Memory B cell (primary cell): ENCODE data around the gene ZACN.
A peak's percentile ranks its signal among the peaks of the same experiment; 100 is the strongest.

ENCODE experiments used
- ATAC-seq: fragments of 150-1000 bp; cut with Tn5 transposase; 2 replicates; pipeline ENCODE4 v1.10.0; 2021; ENCODE audit warnings: low read depth, mild to moderate bottlenecking, moderate library complexity
- DNase-seq, 2 donors: peaks; one replicate each; pipeline ENCODE4 v3.0.0; 2022; ENCODE audit warnings: low spot score in 2 of 2
- H3K27ac Mint-ChIP-seq: one replicate; pipeline ENCODE4 v1.8.0; 2022; ENCODE audit warnings: mild to moderate bottlenecking, moderate library complexity, mixed read lengths
- H3K27me3 Mint-ChIP-seq: one replicate; pipeline ENCODE4 v1.8.0; 2022; ENCODE audit warnings: mixed read lengths
- H3K36me3 Mint-ChIP-seq: one replicate; pipeline ENCODE4 v1.8.0; 2022; ENCODE audit warnings: mild to moderate bottlenecking, mixed read lengths
- H3K4me1 Mint-ChIP-seq: one replicate; pipeline ENCODE4 v1.8.0; 2022; ENCODE audit warnings: mixed read lengths
- H3K4me3 Mint-ChIP-seq: one replicate; pipeline ENCODE4 v1.8.0; 2022; ENCODE audit warnings: mild to moderate bottlenecking, moderate library complexity, mixed read lengths
- H3K9me3 Mint-ChIP-seq: one replicate; pipeline ENCODE4 v1.8.0; 2022; ENCODE audit warnings: mixed read lengths

Gene ZACN

DNA sequence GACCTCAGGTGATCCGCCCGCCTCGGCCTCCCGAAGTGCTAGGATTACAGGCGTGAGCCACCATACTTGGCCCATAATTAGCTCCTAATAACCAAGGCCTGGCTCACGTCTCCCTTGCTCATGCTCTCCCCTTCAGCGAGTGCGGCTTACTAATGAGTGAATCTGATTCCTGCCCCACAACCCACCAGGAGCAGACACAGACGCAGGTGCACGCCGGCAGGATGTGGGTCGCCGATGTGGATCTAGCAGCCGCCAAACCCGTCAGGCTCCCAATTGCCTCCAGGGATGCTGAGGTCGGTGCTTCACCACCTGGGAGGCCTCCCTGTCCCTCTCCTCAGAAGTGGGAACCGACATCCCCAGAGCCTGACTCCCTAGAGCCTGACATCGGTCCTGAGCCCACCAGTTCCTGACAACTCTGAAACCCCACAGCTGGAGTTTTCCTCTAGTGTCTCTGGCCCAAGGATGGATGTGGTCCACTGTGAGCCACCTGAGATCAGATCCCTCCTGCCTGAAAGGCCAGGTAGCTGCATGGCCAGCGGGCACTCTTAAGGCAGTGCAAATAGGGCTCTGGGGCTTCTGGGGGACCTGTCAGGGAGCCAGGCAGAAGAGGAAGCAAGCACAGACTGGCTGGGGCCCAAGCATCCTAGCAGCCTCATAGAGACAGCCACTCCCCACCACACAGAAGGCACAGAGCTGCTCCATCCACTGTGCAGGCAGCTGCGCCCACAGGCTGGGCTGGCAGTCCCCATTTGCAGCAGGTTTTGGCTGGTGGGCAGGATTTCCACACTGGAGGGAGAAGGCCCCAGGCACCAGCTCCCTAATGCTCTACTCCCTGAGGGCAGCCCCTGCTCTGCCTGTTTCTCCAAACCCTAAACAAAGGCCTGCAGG lies 13.8 kb downstream of the ZACN start:
- peaks cover 3% of the 10 kb centered on the region for H3K4me1 Mint-ChIP-seq
- no peak for ATAC-seq
- DNase-seq, result no peak
- peaks cover 27% of the 10 kb centered on the region for H3K36me3 Mint-ChIP-seq
- H3K9me3 Mint-ChIP-seq, result no peaks in the 10 kb centered on the region
- H3K27ac Mint-ChIP-seq, result no peak overlapping the region
- H3K27me3 Mint-ChIP-seq, result no peaks in the 10 kb centered on the region
- H3K4me3 Mint-ChIP-seq, result no peak overlapping the region

DNA sequence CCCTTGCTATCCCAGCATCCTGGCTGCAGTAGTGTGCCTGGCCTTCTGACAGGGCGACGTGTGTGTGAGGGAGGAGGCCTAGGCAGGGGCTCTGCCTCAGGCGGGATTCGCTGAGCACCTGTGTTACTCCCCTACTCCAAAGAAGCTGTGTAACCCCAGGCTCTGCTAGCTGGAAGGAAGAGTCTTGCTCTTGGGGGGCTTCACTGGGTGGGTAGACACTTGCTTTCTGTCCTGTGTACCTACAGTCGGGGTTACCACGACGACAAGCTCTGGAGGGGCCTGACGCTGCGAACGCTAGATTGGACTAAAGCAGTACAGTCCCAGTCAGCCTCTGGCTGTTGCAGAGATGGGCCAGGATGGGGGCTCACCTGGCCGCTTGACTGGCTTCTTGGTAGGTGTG lies 15.1 kb downstream of the ZACN start:
- H3K36me3 Mint-ChIP-seq, result peaks cover 26% of the 10 kb centered on the region

DNA sequence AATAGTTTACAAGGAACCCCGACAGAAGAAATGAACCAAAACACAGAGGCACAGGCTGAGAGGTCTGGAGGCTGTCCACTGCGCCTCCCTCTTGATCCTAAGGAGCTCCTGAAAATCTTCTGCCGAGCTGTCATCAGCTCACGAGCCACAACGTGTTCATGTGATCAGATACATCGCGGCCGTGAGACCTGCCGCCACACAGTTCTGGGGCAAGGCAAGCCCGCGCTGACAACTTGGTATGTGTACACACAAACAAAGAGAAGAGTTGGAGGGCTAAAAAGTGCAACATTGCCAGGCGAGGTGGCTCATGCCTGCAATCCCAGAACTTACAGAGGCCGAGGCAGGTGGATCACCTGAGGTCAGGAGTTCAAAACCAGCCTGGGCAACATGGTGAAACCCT lies 17.0 kb downstream of the ZACN start:
- H3K27me3 Mint-ChIP-seq, result no peaks in the 10 kb centered on the region
- H3K9me3 Mint-ChIP-seq, result no peaks in the 10 kb centered on the region
- peaks cover 5% of the 10 kb centered on the region for H3K4me1 Mint-ChIP-seq
- H3K36me3 Mint-ChIP-seq, result peaks cover 29% of the 10 kb centered on the region
- no peak overlapping the region for H3K4me3 Mint-ChIP-seq
- DNase-seq, result no peak
- no peak for ATAC-seq
- no peak overlapping the region for H3K27ac Mint-ChIP-seq

More for the DNA sequence above, 15.1 kb downstream of the ZACN start:
- H3K4me1 Mint-ChIP-seq, result peaks cover 3% of the 10 kb centered on the region
- ATAC-seq, result no peak
- no peaks in the 10 kb centered on the region for H3K9me3 Mint-ChIP-seq
- no peak overlapping the region for H3K27ac Mint-ChIP-seq
- no peaks in the 10 kb centered on the region for H3K27me3 Mint-ChIP-seq
- H3K4me3 Mint-ChIP-seq, result no peak overlapping the region
- DNase-seq, result no peak

DNA sequence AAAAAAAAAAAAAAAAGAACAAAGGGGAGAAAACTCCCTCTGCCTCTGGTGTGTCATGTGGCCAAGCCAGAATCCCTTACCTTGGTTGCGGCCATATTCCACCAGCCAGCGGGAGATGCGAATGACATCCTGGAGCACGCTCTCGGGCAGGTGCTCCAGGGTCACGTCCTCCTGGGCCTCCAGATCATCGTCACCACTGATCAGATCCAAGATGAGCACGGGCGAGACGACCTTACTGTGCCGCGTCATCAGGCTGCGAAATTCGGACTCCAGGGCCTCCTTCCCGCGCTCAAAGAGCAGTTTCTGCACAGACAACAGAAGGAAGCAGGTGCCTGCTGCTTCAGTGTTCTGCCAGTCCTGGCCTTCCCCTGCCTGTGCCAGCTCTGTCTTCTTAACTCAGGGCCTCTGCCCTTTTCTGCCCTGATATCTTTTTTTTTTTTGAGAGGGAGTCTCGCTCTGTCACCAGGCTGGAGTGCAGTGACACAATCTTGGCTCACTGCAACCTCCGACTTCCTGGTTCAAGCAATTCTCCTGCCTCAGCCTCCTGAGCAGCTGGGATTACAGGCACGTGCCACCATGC lies 18.8 kb downstream of the ZACN start:
- ATAC-seq, result no peak
- Mint-ChIP-seq H3K4me3 (no peak overlapping the region), H3K4me1 (peaks cover 7% of the 10 kb centered on the region), H3K9me3 (no peaks in the 10 kb centered on the region), H3K36me3 (peaks cover 28% of the 10 kb centered on the region), H3K27me3 (no peaks in the 10 kb centered on the region), H3K27ac (no peak overlapping the region)
- no peak for DNase-seq

DNA sequence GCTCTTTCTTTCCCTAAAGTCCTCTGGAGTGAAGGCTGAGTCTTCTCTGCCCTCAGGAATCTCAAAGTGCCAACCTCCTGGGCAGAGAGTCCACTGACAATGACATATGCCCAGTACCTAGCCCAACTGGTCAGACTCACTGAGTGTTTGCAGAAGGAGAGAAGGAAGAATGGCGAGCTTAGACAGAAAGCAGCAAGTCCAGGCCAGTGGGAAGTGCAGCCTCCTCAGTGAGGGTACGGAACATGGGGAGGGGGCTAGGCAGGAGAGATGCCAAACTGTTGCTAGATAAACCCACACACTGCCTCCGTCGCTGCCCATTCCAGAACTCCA lies 23.9 kb downstream of the ZACN start:
- Mint-ChIP-seq H3K4me1 (peaks cover 15% of the 10 kb centered on the region), H3K4me3 (peak overlapping the region; percentile 95), H3K9me3 (no peaks in the 10 kb centered on the region), H3K36me3 (peaks cover 15% of the 10 kb centered on the region), H3K27ac (peak overlapping the region; percentile 96), H3K27me3 (no peaks in the 10 kb centered on the region)
- no peak for DNase-seq
- ATAC-seq, result no peak

DNA sequence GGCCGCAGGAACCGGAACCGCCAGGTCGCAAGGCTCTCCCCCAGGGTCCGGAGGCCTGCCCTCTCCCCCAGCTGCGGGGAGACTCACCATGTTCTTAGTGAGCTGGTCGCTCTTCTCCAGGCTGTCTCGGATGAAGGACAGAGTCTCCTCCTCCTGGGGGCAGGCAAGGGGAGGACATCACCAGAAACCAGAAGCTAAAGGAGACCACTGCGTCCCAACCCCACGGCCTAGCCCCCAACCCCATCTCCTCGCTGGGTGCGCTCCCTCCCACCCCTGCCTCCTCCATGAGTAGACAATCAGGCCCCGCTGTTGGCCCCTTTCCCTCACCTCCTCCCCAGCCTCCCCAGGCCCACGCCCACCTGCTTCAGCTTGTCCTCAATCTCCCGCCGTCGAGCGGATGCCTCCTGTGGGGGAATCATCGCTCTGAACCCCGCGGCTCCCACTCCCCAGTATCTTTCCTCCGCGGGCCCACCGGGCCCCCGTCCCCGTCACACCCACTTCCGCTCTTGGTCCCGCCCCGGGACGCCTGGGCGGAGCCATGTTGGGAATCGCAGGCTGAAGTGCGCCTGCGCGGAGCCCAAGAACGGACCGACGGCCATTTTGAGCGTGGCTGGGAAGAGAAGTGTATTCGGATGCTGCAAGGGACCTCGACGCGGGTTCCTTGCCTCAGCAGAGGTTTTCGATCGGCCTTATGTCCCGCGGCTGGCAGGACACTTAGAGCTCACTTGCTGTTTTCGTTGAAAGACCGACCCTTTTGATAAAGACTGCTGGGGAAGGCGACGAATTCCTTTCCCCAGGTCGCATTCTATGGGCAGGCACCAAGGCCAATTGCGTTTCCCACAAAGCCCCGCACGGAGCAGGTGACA lies 24.5 kb downstream of the ZACN start, which contains the start of gene EXOC7:
TSS of gene EXOC7 (minus strand) at position 514 of the 866 bp plus-strand sequence. CDS start at position 419, 95 bp downstream.
- Mint-ChIP-seq H3K4me3 (peak within 1 kb of the TSS; percentile 95), H3K9me3 (no peaks in the 10 kb centered on the region), H3K27ac (peak within 1 kb of the TSS; percentile 96), H3K27me3 (no peaks in the 10 kb centered on the region), H3K4me1 (peaks cover 15% of the 10 kb centered on the region), H3K36me3 (peaks cover 14% of the 10 kb centered on the region)
- peak; percentile 90 to 92 for DNase-seq
- ATAC-seq, result peak; percentile 94

DNA sequence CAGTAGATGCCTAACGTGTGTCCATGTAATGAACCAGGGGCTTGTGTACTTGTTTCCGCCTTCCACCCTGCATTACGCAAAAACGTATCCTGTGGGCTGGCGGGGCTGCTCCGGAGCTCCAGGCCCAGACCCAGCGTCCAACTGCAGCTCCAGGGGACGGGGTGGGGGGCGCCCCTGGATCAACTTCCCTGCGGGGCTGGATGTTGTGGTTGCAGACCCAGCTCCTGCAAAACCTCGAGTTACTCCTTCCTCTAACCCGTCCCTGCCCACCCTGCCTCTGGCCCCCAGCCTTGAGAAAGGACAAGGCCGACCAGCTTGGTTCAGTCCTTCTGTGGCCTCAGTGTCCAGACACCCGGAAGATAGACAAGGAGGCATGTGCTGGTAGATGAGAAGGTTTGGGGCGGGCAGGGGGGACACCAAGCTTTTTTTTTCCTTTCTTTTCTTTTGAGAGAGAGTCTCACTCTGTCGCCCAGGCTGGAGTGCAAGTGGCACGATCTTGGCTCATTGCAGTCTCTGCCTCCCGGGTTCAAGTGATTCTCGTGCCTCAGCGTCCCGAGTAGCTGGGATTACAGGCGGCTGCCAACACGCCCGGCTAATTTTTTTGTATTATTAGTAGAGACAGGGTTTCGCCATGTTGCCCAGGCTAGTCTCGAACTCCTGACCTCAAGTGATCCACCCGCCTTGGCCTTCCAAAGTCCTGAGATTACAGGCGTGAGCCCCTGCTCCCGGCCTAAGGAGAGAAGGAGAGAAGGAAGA lies 25.3 kb downstream of the ZACN start:
- Mint-ChIP-seq H3K27me3 (no peaks in the 10 kb centered on the region), H3K4me1 (peaks cover 15% of the 10 kb centered on the region), H3K36me3 (peaks cover 11% of the 10 kb centered on the region), H3K27ac (peak overlapping the region; percentile 96), H3K9me3 (no peaks in the 10 kb centered on the region), H3K4me3 (peak overlapping the region; percentile 95)
- ATAC-seq, result no peak
- peak in 1 of 2 donors; percentile 20 for DNase-seq

DNA sequence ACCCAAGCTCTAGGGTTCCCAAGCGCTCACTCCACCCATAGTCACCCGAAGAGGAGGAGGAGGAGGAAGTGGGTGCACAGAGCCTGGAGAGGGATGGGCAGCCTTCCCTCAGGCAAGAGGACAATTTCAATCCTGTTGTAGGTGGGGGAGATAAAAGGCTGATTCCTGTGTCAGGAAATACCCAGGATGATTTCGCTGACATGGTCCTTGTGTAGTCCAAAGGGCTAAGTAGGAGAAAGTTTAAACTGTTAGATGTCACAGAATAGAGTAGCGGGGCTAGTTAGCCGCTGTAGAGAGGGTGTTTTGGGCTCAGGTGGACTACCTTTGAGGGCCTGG lies 25.9 kb downstream of the ZACN start:
- DNase-seq (no peak), ATAC-seq (no peak)
- H3K27me3 Mint-ChIP-seq, result no peaks in the 10 kb centered on the region
- H3K4me3 Mint-ChIP-seq, result peak overlapping the region; percentile 60
- peaks cover 9% of the 10 kb centered on the region for H3K36me3 Mint-ChIP-seq
- H3K9me3 Mint-ChIP-seq, result no peaks in the 10 kb centered on the region
- peaks cover 15% of the 10 kb centered on the region for H3K4me1 Mint-ChIP-seq
- H3K27ac Mint-ChIP-seq, result no peak overlapping the region

DNA sequence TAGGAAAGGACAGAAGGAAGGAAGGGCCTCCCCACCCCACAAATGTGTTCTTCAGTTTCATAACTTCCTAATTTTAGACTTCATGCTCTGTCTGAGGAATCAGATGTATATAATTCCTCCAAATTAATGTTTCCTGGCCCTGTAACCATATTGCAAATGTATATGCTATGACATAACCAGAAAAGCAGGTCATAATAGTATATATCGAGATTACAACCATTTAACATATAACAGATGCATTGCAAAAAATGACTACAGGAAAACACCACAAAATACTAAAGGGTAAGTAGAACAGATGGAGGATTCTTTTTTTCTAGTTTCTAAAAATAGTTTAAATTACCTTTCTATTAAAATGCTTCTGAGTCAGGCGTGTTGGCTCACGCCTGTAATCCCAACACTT lies 27.7 kb downstream of the ZACN start:
- Mint-ChIP-seq H3K9me3 (no peaks in the 10 kb centered on the region), H3K36me3 (no peaks in the 10 kb centered on the region), H3K4me1 (peaks cover 9% of the 10 kb centered on the region), H3K27ac (no peak overlapping the region), H3K4me3 (no peak overlapping the region), H3K27me3 (no peaks in the 10 kb centered on the region)
- ATAC-seq (no peak), DNase-seq (no peak)

DNA sequence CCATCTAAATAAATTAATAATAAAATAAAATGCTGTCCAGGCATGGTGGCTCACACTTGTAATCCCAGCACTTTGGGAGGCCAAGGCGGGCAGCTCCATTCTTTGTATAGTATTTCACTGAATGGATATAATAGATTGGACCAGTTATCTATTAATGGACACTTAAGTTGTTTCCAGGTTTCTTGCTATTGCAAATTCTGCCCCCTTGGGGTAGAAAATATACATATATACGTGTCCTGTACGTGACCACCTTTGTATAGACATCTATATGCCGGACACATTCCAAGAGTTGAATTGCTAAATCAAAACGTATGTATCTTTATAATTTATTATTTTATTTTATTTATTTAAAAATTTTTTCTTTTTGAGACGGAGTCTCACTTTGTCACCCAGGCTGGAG lies 28.5 kb downstream of the ZACN start:
- peaks cover 9% of the 10 kb centered on the region for H3K4me1 Mint-ChIP-seq
- H3K27ac Mint-ChIP-seq, result no peak overlapping the region
- no peaks in the 10 kb centered on the region for H3K36me3 Mint-ChIP-seq
- no peaks in the 10 kb centered on the region for H3K9me3 Mint-ChIP-seq
- ATAC-seq (no peak), DNase-seq (no peak)
- H3K4me3 Mint-ChIP-seq, result no peak overlapping the region
- H3K27me3 Mint-ChIP-seq, result no peaks in the 10 kb centered on the region

DNA sequence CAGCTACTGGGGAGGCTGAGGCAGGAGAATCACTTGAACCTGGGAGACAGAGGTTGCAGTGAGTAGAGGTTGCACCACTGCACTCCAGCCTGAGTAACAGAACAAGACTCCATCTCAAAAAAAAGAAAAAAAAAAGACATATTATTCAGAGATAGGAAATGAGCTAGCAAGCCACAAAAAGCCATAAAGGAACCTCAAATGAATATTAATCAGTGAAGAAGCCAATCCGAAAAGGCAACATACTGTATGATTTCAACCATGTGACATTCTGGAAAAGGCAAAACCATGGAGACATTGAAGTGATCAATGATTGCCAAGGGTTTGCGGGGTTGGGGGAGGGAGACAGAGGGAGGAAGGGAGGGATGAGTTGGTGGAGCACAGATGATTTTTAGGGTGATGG lies 33.0 kb downstream of the ZACN start:
- Mint-ChIP-seq H3K4me3 (no peak overlapping the region), H3K36me3 (peaks cover 2% of the 10 kb centered on the region), H3K27ac (no peak overlapping the region), H3K4me1 (no peaks in the 10 kb centered on the region), H3K9me3 (no peaks in the 10 kb centered on the region), H3K27me3 (no peaks in the 10 kb centered on the region)
- no peak for ATAC-seq
- no peak for DNase-seq

DNA sequence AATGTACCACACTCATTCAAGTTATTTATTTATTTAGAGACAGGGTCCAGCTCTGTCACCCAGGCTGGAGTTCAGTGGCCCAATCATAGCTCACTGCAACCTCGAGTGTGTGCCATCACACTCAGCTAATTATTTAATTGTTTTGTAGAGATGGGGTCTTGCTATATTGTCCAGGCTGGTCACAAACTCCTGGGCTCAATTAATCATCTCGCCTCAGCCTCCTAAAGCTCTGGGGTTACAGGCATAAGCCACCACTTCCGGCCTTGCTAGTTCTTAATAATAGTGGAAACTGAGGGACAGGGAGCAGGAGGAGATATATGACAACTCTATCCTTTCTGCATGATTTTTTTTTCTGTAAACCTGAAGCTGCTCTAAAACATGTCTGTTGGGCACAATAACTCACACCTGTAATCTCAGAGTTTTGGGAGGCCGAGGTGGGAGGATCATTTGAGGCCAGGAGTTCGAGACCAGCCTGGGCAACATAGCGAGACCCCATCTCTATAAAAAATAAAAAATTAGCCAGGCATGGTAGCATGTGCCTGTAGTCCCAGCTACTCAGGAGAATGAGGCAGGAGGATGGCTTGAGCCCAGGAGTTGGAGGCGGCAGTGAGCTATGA lies 36.3 kb downstream of the ZACN start:
- Mint-ChIP-seq H3K27ac (no peak overlapping the region), H3K4me1 (no peaks in the 10 kb centered on the region), H3K27me3 (peaks cover 2% of the 10 kb centered on the region), H3K9me3 (no peaks in the 10 kb centered on the region), H3K36me3 (peaks cover 2% of the 10 kb centered on the region), H3K4me3 (no peak overlapping the region)
- no peak for ATAC-seq
- no peak for DNase-seq
